ENCODE results near the gene RGS11.

RGS11 gene

GRCh38 chr16:284204-285120, 8.7 kb upstream of the RGS11 start:
- H3K4me3 ChIP-seq (ENCODE audit: low read depth, low read length), result no peak overlapping the region
- TF ChIP-seq CTCF (IDR thresholded peaks at IDR 0.05; ENCODE audit: low read depth, low read length), result no peak

- H3K4me3 ChIP-seq (ENCODE audit: low read depth, low read length), result no peak within 1 kb of the TSS
- TF ChIP-seq CTCF (IDR thresholded peaks at IDR 0.05; ENCODE audit: low read depth, low read length), result no peak
These were observed 7.5 kb upstream of the RGS11 start, which contains the start of gene PDIA2 for GRCh38 chr16:283033-283805. TSS of gene PDIA2 (plus strand) at chr16:283164. CDS start at chr16:283170, 6 bp downstream.

GRCh38 chr16:282491-282890, 6.7 kb upstream of the RGS11 start:
- no peak for TF ChIP-seq CTCF (IDR thresholded peaks at IDR 0.05; ENCODE audit: low read depth, low read length)
- H3K4me3 ChIP-seq (ENCODE audit: low read depth, low read length), result no peak overlapping the region

- no peak for TF ChIP-seq CTCF (IDR thresholded peaks at IDR 0.05; ENCODE audit: low read depth, low read length)
- no peak overlapping the region for H3K4me3 ChIP-seq (ENCODE audit: low read depth, low read length)
These were observed 6.0 kb upstream of the RGS11 start for GRCh38 chr16:281660-282255.

- TF ChIP-seq CTCF (IDR thresholded peaks at IDR 0.05; ENCODE audit: low read depth, low read length), result no peak
- H3K4me3 ChIP-seq (ENCODE audit: low read depth, low read length), result no peak overlapping the region
These were observed 5.4 kb upstream of the RGS11 start for GRCh38 chr16:280991-281659.

- no peak within 1 kb of the TSS for H3K4me3 ChIP-seq (ENCODE audit: low read depth, low read length)
- no peak for TF ChIP-seq CTCF (IDR thresholded peaks at IDR 0.05; ENCODE audit: low read depth, low read length)
These were observed 4.8 kb upstream of the RGS11 start, which contains the start of gene ARHGDIG for GRCh38 chr16:280552-280951. TSS of gene ARHGDIG (plus strand) at chr16:280591. CDS start at chr16:280681, 90 bp downstream.
